Astrocyte of the cerebellum (primary cell): Measurements from ENCODE around the gene MBD2.

Experiments used
- DNase-seq: peaks from one replicate; pipeline ENCODE4 v3.0.0-alpha.2; 2011; ENCODE audit warnings: low read depth
- H3K4me3 ChIP-seq: 2 replicates; pipeline ENCODE4 v1.5.1; 2011; ENCODE audit warnings: mild to moderate bottlenecking, low read depth, low read length, moderate library complexity
- in situ Hi-C: cut with HindIII; loops from 2 replicates; pipeline ENCODE4 v1.10.0; 2017; ENCODE audit warnings: low sequenced_read_pairs
- TF ChIP-seq, protein P1 (sequence below): IDR thresholded peaks from 2 replicates; pipeline ENCODE4 v1.5.1; 2012; ENCODE audit warnings: low read length, low read depth, moderate library complexity, mild to moderate bottlenecking; ENCODE audit errors: missing control alignments

The MBD2 gene

DNA sequence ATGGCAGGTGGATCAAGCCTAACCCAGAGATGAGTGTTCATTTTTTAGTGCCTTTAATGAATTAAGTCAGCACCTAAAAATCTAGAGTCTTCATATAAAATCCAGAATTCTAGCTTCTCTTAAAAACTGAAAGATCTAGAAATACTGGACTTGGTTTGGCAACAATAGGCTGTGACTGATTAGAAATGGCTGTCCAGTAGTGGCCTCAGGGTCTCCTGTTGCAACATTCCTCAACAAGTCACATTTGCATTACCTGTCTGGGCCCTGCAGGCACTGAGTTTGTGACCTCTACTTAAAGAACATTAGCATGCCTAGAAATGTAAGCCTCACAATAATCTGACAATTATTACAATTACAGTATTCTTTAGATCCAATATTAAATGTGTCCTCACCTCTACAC lies 33.1 kb downstream of the MBD2 start:
- in situ Hi-C loops = no loop called here
- TF ChIP-seq, protein P1, sequence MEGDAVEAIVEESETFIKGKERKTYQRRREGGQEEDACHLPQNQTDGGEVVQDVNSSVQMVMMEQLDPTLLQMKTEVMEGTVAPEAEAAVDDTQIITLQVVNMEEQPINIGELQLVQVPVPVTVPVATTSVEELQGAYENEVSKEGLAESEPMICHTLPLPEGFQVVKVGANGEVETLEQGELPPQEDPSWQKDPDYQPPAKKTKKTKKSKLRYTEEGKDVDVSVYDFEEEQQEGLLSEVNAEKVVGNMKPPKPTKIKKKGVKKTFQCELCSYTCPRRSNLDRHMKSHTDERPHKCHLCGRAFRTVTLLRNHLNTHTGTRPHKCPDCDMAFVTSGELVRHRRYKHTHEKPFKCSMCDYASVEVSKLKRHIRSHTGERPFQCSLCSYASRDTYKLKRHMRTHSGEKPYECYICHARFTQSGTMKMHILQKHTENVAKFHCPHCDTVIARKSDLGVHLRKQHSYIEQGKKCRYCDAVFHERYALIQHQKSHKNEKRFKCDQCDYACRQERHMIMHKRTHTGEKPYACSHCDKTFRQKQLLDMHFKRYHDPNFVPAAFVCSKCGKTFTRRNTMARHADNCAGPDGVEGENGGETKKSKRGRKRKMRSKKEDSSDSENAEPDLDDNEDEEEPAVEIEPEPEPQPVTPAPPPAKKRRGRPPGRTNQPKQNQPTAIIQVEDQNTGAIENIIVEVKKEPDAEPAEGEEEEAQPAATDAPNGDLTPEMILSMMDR = no peak

DNA sequence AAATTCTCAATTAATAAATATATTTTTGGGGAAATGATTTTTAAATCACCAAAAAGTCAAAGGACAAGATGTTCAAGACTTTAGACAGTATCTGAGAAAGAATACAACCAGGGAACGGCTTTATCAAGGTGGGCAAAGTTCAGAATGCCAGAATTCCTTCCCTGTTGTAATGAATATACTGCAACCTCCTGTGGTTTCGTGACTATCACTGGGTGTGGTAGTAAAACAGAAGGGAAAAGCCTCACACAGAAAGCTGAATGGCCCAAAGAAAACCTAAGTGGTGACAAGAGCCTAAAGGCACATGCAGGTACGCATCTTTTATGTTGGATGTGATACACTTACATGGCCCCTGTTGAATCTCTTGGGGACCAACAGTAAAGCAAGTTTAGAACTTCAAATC lies 37.1 kb downstream of the MBD2 start:
- TF ChIP-seq, protein P1 = no peak
- DNase-seq = no peak
- in situ Hi-C loops = no loop called here
- H3K4me3 ChIP-seq = no peak overlapping the region

More for the DNA sequence above, 33.1 kb downstream of the MBD2 start:
- no peak for DNase-seq
- no peak overlapping the region for H3K4me3 ChIP-seq

DNA sequence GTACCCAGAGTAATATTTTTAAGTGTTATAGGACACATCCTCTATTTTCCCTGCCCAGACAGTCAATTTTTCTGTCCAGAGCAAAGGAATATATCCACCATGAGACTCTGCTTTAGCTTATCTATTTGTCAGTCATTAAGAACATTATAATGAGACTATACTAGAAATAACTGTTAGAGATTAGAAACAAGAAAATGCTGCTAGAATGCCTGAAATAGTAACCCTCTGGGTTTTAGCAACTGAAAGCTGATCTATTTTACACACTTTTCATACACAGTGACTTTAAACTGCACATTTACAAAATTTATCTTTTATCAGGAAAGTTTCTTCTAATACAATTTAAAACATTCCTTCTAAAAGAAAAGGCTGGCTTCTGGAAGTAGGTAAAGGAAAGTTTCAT lies 39.6 kb downstream of the MBD2 start:
- H3K4me3 ChIP-seq = no peak overlapping the region
- TF ChIP-seq, protein P1 = no peak
- in situ Hi-C loops = no loop called here
- DNase-seq = no peak

DNA sequence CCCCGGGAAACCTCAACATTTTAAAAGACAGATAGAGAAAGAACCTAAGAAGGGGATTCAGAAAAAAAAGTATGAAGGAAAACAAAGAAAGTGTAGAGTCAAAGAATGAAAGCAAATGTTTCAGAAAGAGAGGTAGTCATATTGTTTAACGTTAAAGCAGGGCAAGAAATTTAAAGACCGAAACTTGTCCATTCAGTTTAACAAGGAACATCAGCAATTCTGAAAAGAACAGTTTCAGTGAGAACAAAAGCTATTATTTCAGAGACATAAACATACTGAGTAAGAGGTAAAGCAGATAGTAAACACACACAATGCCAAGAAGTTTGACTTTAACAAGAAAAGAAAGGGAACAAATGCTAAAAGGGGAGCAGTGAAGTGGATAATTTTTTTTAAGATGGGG lies 41.1 kb downstream of the MBD2 start:
- TF ChIP-seq, protein P1 = no peak
- H3K4me3 ChIP-seq = no peak overlapping the region
- no peak for DNase-seq
- in situ Hi-C loops = no loop called here

DNA sequence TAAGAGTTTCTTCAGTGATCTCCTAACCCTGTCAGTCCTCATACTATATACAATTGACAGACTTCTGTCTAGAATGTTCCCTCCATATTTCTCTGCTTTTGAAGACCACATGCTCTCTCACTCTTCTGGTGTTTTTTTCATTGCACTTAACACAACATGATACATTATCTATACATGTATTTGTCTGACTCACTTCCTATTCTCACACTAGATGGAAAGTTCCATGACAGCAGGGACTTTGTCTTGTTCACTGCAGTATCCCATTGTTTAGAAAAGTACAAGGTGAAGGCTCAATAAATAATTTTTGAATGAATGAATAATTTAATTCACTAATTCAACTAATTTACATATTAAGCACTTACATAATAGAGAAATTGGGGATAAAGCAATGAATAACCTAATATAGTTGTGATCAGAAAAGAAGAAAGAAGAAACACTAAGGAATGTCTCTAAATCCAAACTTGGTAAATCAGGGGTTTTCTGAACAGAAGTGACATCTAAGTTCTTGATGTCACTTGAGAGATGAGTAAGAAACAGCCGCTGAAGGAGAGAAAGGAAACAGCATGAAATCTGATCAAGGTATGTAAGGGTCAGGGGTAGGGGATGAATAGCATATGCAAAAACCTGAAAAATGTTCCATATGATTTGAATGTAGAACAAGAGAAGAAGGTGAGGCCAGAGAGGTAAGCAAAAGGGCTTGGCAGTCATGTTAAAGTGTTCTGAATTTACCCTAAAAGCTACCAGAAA lies 42.4 kb downstream of the MBD2 start:
- no peak for DNase-seq
- H3K4me3 ChIP-seq = no peak overlapping the region
- TF ChIP-seq, protein P1 = no peak
- in situ Hi-C loops = no loop called here

DNA sequence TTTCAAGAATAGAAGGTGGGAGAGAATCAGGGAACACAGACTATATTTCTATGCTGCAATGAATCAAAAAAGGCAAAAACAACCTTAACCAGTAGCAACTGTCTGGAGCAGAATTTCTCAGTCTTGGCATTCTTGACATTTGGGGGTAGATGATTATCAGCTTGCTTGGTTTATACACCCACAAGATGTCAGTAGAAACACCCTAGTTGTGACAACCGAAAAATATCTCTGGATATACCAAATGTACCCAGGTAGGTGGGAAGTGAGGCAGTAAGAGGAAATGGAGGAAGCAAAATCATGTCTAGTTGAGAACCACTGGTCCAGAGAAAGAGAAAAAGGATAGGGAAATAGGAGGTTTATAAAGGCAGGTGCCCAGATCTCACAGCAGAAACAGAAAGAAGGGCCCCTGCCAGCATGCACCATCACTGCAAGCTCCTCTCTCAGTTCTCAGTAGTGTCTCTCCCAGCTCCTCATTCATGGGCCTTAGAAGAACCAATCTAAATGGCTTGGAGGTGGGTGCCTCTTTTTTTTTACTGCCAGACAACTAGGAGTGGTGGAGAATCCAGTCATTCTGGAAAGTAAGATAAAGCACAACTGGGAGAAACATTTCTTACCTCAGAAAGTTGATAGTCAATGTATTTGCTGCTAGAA lies 50.4 kb downstream of the MBD2 start:
- in situ Hi-C loops = no loop called here

More for the DNA sequence above, 50.4 kb downstream of the MBD2 start:
- no peak for DNase-seq
- TF ChIP-seq, protein P1 = no peak
- no peak overlapping the region for H3K4me3 ChIP-seq
